ENCODE results near the gene OTOF.

The OTOF gene

DNA sequence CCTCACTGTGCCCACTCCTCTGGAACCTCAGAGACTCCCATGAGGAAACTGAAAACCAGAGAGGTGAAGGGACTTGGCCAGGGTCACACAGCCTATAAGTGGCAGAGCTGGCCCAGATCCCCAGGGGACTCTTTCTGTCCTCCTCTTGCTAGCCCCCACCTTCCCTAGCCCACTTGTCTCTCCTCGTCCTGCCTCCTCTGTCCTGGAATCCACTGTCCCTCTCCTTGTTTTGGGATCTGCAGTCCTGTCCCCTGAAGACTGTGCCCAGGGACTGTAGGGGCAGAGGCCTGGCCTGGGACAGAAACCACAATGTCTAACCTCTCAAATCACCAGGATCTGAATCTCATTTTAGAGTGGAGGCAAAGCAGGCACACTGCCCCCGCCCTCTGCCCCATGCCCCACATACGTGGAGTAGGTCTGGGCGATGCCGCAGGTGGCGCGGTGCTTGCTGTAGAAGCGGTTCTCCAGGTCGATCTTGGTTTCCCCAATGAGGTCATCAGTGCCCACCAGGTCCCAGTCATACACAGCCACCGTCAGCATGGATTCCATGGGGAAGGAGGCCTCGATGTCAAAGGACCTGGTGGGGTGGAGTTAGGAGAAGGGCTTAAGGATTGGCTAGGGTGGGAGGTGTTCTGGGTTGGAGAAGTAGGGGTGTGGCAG is 12.5 kb downstream of the OTOF start:
- TF ChIP-seq CTCF (conservative IDR thresholded peaks at IDR 0.05): no peak
- H3K27ac ChIP-seq: no peak overlapping the region

DNA sequence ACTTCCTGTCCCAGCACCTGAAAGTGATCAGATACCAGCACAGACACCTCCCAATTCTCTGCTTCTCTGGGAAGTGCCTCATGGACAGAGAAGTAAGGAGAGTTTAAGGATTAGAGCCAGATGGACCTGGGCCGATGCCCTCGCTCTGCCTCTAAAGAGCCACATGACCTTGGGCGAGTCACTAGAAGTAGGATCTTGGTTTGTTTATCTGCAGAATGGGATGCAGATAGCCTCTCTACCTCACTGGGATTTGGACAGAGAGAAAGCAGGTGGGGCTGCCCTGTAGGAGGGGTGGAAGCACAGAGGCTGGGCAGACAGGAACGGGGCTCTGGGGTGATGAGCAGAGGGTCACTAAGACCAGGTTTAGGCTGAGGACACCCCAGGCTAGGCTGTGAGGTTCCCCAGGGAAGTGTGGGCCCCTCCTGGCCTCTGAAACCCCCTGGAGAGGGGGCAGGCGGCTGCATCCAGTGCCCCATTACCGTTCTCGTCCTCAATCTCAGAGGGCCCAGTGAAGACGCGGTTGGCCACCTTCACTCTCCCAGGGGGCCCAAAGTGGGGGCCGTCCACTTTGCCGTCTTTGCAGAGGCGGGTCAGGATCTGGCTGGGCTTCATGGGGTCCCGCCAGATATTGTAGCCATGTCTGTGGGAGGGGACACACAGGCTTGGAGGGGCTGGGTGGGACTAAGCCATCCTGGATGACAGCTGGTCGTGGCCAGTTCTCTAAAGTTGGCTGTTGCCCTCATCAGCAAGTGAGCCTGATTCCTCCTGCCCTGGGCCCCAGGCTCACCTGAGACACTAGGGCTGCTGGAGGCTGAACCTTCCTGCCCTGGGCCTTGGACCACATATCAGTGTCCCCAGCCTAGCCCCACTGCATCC is 13.3 kb downstream of the OTOF start:
- no peak overlapping the region for H3K27ac ChIP-seq
- TF ChIP-seq CTCF (conservative IDR thresholded peaks at IDR 0.05): no peak

DNA sequence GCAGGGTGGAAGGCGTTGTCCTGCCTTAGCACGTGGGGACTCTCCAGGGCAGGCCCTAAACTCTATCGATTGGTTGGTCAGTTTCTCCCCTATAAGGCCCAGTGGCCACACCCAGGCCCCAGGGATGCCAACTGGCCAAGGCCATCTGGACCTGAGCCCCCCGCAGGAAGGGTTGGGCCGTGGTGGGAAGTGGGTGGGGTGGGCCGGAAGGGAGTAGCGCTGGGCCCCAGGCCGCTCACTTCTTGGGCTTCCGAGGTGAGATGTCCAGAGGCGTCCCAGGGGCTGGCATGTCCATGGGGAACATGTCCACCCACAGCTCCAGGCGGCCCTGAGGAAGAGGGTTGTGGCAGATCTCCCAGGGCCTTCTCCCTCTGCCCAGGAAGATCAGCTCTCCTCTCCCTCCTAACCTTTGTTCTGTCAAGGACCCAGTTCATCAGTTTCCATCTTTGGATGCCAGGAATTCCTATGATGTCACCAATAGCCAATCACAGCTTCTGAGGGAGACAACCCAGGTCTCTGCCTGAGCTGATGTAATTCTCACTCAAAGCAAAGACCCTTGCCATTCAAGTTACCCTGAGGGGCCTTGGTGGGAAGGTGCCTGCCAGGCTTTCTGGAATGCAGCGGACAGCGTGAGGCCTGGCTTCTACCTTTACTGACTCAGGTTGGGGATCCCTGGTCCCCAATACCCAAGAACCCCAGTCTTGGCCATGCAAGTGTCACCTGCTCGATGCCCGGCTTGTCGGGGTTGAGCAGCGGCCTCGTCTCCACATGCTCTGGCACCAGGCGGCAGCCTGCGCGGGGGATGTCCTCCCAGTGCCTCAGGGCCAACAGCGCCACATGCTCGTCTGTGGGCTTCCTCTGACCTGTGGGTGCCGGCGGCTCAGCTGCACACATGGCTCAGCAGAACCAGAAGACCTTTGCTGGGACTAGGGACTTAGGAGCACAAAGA is 14.4 kb downstream of the OTOF start:
- H3K27ac ChIP-seq: no peak overlapping the region
- TF ChIP-seq CTCF (conservative IDR thresholded peaks at IDR 0.05): no peak

GRCh38 chr2:26462511-26463243 is 15.2 kb downstream of the OTOF start:
- TF ChIP-seq CTCF (conservative IDR thresholded peaks at IDR 0.05): no peak
- no peak overlapping the region for H3K27ac ChIP-seq

DNA sequence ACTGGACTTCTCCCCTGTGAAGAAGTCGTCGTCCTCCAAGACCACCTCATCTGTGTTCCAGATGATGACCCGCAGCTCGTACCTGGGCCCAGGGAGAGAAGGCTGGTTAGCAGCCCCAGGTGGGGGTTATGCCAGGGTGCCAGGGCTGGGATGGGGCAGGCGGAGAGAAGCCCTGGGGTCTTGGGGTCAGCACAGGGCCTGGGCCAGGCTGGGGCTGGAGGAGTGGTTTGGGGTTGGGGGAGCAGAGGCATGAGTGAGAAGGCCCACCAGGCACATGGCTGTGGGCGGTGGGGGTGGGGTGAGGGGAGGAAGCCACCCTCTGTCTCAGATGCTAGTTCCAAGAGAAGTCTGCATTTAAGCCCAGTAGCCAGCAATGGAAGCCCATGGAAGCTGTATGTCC is 15.8 kb downstream of the OTOF start:
- TF ChIP-seq CTCF (conservative IDR thresholded peaks at IDR 0.05): no peak
- H3K27ac ChIP-seq: no peak overlapping the region

DNA sequence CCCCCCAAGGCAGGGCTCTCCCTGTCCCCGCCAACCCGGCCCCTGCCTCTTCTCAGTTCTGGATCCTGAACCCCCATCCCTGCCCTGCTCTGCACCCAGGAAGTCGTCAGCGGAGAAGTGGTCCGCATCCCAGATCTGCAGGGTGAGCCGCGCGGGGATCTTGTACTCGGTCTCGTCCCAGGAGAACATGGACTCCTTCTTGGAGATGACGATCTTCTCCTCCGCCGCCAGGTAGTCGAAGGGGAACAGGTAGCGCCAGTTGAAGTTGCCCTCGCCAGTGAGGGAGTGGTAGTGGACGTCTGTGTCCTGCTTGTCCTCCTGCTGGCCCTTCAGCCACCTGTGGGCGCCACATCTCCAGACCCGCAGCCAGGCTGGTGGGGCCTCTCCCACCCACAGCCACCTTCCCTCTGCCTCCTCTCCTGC is 16.3 kb downstream of the OTOF start:
- H3K27ac ChIP-seq: no peak overlapping the region
- no peak for TF ChIP-seq CTCF (conservative IDR thresholded peaks at IDR 0.05)
